ENCODE measurements around the gene FLCN. TPM values are rescaled to one million over a fixed set of nuclear protein-coding genes. Genes with fewer than 3 reads are reported as not detected.

The FLCN gene
- total RNA-seq, 2 experiments from 2014 or later = 48.8 to 53.1 TPM

- Mint-ChIP-seq H3K4me1 (no peaks in the 10 kb centered on the region), H3K4me3 (no peak overlapping the region), H3K27ac (no peak overlapping the region), H3K9me3 (no peaks in the 10 kb centered on the region), H3K36me3 (ENCODE audit: low read depth) (peaks cover 49% of the 10 kb centered on the region), H3K27me3 (no peaks in the 10 kb centered on the region)
- ChIA-PET POLR2A (interaction anchor here (1.5 kb wide), 1 partner anchor 9 kb away, joined by 3 read pairs; no protein-coding TSS in a partner anchor), CTCF (interaction anchor here (0.7 kb wide), 1 partner anchor 28 kb away, joined by 3 read pairs; no protein-coding TSS in a partner anchor)
- DNase-seq = no peak
Observed at GRCh38 chr17:17216776-17217175, 20.2 kb downstream of the FLCN start.

GRCh38 chr17:17216236-17216635 is 20.7 kb downstream of the FLCN start:
- H3K4me3 Mint-ChIP-seq = no peak overlapping the region
- POLR2A ChIA-PET = interaction anchor here (1.5 kb wide), 1 partner anchor 9 kb away, joined by 3 read pairs; no protein-coding TSS in a partner anchor
- no peaks in the 10 kb centered on the region for H3K27me3 Mint-ChIP-seq
- no peaks in the 10 kb centered on the region for H3K4me1 Mint-ChIP-seq
- H3K27ac Mint-ChIP-seq = no peak overlapping the region
- H3K36me3 Mint-ChIP-seq (ENCODE audit: low read depth) = peaks cover 45% of the 10 kb centered on the region
- CTCF ChIA-PET = no interaction called here
- no peak for DNase-seq
- H3K9me3 Mint-ChIP-seq = no peaks in the 10 kb centered on the region

- H3K4me3 Mint-ChIP-seq = no peak overlapping the region
- H3K4me1 Mint-ChIP-seq = no peaks in the 10 kb centered on the region
- no peaks in the 10 kb centered on the region for H3K9me3 Mint-ChIP-seq
- ChIA-PET POLR2A (interaction anchor here (1.5 kb wide), 1 partner anchor 8 kb away, joined by 3 read pairs; no protein-coding TSS in a partner anchor), CTCF (no interaction called here)
- no peaks in the 10 kb centered on the region for H3K27me3 Mint-ChIP-seq
- H3K27ac Mint-ChIP-seq = no peak overlapping the region
- peaks cover 43% of the 10 kb centered on the region for H3K36me3 Mint-ChIP-seq (ENCODE audit: low read depth)
- no peak for DNase-seq
Observed at GRCh38 chr17:17215575-17215974, 21.4 kb downstream of the FLCN start.

GRCh38 chr17:17214646-17215436 is 22.1 kb downstream of the FLCN start:
- H3K36me3 Mint-ChIP-seq (ENCODE audit: low read depth) = peaks cover 38% of the 10 kb centered on the region
- H3K9me3 Mint-ChIP-seq = no peaks in the 10 kb centered on the region
- ChIA-PET POLR2A (no interaction called here), CTCF (no interaction called here)
- H3K27ac Mint-ChIP-seq = no peak overlapping the region
- no peak for DNase-seq
- H3K4me1 Mint-ChIP-seq = no peaks in the 10 kb centered on the region
- H3K27me3 Mint-ChIP-seq = no peaks in the 10 kb centered on the region
- H3K4me3 Mint-ChIP-seq = no peak overlapping the region

GRCh38 chr17:17213775-17214174 is 23.2 kb downstream of the FLCN start:
- H3K36me3 Mint-ChIP-seq (ENCODE audit: low read depth) = peaks cover 38% of the 10 kb centered on the region
- H3K4me3 Mint-ChIP-seq = no peak overlapping the region
- POLR2A ChIA-PET = interaction anchor here (1.2 kb wide), 1 partner anchor 30 kb away, joined by 3 read pairs; no protein-coding TSS in a partner anchor
- no peaks in the 10 kb centered on the region for H3K9me3 Mint-ChIP-seq
- DNase-seq = no peak
- H3K4me1 Mint-ChIP-seq = no peaks in the 10 kb centered on the region
- H3K27ac Mint-ChIP-seq = no peak overlapping the region
- H3K27me3 Mint-ChIP-seq = no peaks in the 10 kb centered on the region
- CTCF ChIA-PET = interaction anchor here (1.1 kb wide), 1 partner anchor 72 kb away, joined by 3 read pairs; no protein-coding TSS in a partner anchor

GRCh38 chr17:17207998-17208397 is 29.0 kb downstream of the FLCN start:
- Mint-ChIP-seq H3K4me1 (peaks cover 30% of the 10 kb centered on the region), H3K36me3 (ENCODE audit: low read depth) (peaks cover 15% of the 10 kb centered on the region), H3K9me3 (no peaks in the 10 kb centered on the region), H3K27me3 (no peaks in the 10 kb centered on the region), H3K27ac (no peak overlapping the region), H3K4me3 (no peak overlapping the region)
- DNase-seq = no peak
- POLR2A ChIA-PET = interaction anchor here (0.7 to 6.3 kb wide), 6 partner anchors 8 to 211 kb away, joined by 3 to 49 read pairs (median 6); partner anchors contain the start of gene FLCN
- CTCF ChIA-PET = interaction anchor here (1.2 to 1.5 kb wide), 2 partner anchors 46 to 66 kb away, joined by 3 read pairs; no protein-coding TSS in a partner anchor

- Mint-ChIP-seq H3K27me3 (no peaks in the 10 kb centered on the region), H3K4me1 (peaks cover 31% of the 10 kb centered on the region), H3K4me3 (peak overlapping the region; percentile 43), H3K36me3 (ENCODE audit: low read depth) (peaks cover 20% of the 10 kb centered on the region), H3K9me3 (no peaks in the 10 kb centered on the region), H3K27ac (no peak overlapping the region)
- CTCF ChIA-PET = interaction anchor here (0.7 to 1.6 kb wide), 4 partner anchors 10 to 65 kb away, joined by 3 to 4 read pairs (median 3); no protein-coding TSS in a partner anchor
- POLR2A ChIA-PET = interaction anchor here (0.9 to 6.3 kb wide), 8 partner anchors 9 to 57 kb away, joined by 3 to 49 read pairs (median 4); partner anchors contain the start of gene FLCN
- no peak for DNase-seq
Observed at GRCh38 chr17:17206913-17207335, 30.0 kb downstream of the FLCN start.

- CTCF ChIA-PET = interaction anchor here (0.7 to 1.6 kb wide), 4 partner anchors 9 to 64 kb away, joined by 3 to 4 read pairs (median 3); no protein-coding TSS in a partner anchor
- Mint-ChIP-seq H3K27me3 (no peaks in the 10 kb centered on the region), H3K4me3 (peak within 1 kb of the TSS; percentile 83), H3K36me3 (ENCODE audit: low read depth) (peaks cover 21% of the 10 kb centered on the region), H3K4me1 (peaks cover 31% of the 10 kb centered on the region), H3K9me3 (no peaks in the 10 kb centered on the region), H3K27ac (peak within 1 kb of the TSS; percentile 73)
- DNase-seq = peak; percentile 90
- POLR2A ChIA-PET = interaction anchor here (1.0 to 6.3 kb wide), 14 partner anchors 17 to 218 kb away, joined by 3 to 49 read pairs (median 6); partner anchors contain the start of genes FLCN and MPRIP
Observed at GRCh38 chr17:17206124-17206912, 30.6 kb downstream of the FLCN start, which contains the start of gene PLD6. PLD6 (minus strand) TSS chr17:17206333; CDS start chr17:17206286, 47 bp downstream.

GRCh38 chr17:17205368-17206123 is 31.4 kb downstream of the FLCN start:
- Mint-ChIP-seq H3K4me1 (peaks cover 31% of the 10 kb centered on the region), H3K36me3 (ENCODE audit: low read depth) (peaks cover 24% of the 10 kb centered on the region), H3K27me3 (no peaks in the 10 kb centered on the region), H3K27ac (peak overlapping the region; percentile 73), H3K9me3 (no peaks in the 10 kb centered on the region), H3K4me3 (peak overlapping the region; percentile 83)
- ChIA-PET CTCF (interaction anchor here (0.7 to 1.6 kb wide), 4 partner anchors 9 to 64 kb away, joined by 3 read pairs; no protein-coding TSS in a partner anchor), POLR2A (interaction anchor here (0.8 to 6.3 kb wide), 15 partner anchors 10 to 218 kb away, joined by 3 to 49 read pairs (median 5); partner anchors contain the start of genes FLCN and MPRIP)
- DNase-seq = peak; percentile 68

- H3K4me3 Mint-ChIP-seq = peak overlapping the region; percentile 83
- H3K27ac Mint-ChIP-seq = peak overlapping the region; percentile 73
- ChIA-PET CTCF (interaction anchor here (1.1 to 1.3 kb wide), 2 partner anchors 27 to 63 kb away, joined by 3 read pairs; no protein-coding TSS in a partner anchor), POLR2A (interaction anchor here (0.8 to 6.3 kb wide), 10 partner anchors 10 to 162 kb away, joined by 3 to 49 read pairs (median 8); partner anchors contain the start of genes FLCN and MPRIP)
- peaks cover 31% of the 10 kb centered on the region for H3K4me1 Mint-ChIP-seq
- no peak for DNase-seq
- H3K27me3 Mint-ChIP-seq = no peaks in the 10 kb centered on the region
- peaks cover 23% of the 10 kb centered on the region for H3K36me3 Mint-ChIP-seq (ENCODE audit: low read depth)
- no peaks in the 10 kb centered on the region for H3K9me3 Mint-ChIP-seq
Observed at GRCh38 chr17:17204635-17205231, 32.2 kb downstream of the FLCN start.

GRCh38 chr17:17204041-17204591 is 32.9 kb downstream of the FLCN start:
- H3K9me3 Mint-ChIP-seq = no peaks in the 10 kb centered on the region
- peaks cover 23% of the 10 kb centered on the region for H3K36me3 Mint-ChIP-seq (ENCODE audit: low read depth)
- DNase-seq = no peak
- POLR2A ChIA-PET = interaction anchor here (1.3 to 6.3 kb wide), 5 partner anchors 9 to 31 kb away, joined by 3 to 49 read pairs (median 12); no protein-coding TSS in a partner anchor
- no peaks in the 10 kb centered on the region for H3K27me3 Mint-ChIP-seq
- peak overlapping the region; percentile 73 for H3K27ac Mint-ChIP-seq
- H3K4me3 Mint-ChIP-seq = peak overlapping the region; percentile 83
- peaks cover 31% of the 10 kb centered on the region for H3K4me1 Mint-ChIP-seq
- CTCF ChIA-PET = interaction anchor here (1.1 kb wide), 1 partner anchor 26 kb away, joined by 3 read pairs; no protein-coding TSS in a partner anchor
